Gastroesophageal sphincter (tissue), 4 donors: ENCODE measurements around the gene EPC1. TPM values are rescaled to one million over a fixed set of nuclear protein-coding genes. Genes with fewer than 3 reads are reported as not detected.

Source experiments
- ATAC-seq: fragments of 150-250 bp; one replicate; pipeline ENCODE4 v1.9.1; 2016; ENCODE audit warnings: mild to moderate bottlenecking, moderate library complexity
- H3K27ac ChIP-seq, 4 donors: fragments of 200-600 bp; sonication (generic) in 3 of 4; 1 replicate in 3 of 4; 2 replicates in 1 of 4; pipeline ENCODE4 v1.5.1; 2016 to 2019
- H3K27me3 ChIP-seq: fragments of 200-600 bp; sonication (generic); one replicate; pipeline ENCODE4 v1.5.1; 2019
- H3K36me3 ChIP-seq, 2 donors: fragments of 200-600 bp; sonication (generic); one replicate each; pipeline ENCODE4 v1.5.1; 2019; ENCODE audit warnings: control low read depth in 1 of 2
- H3K4me1 ChIP-seq, 3 donors: fragments of 200-600 bp; sonication (generic); 1 replicate in 2 of 3; 2 replicates in 1 of 3; pipeline ENCODE4 v1.5.1; 2016 to 2019; ENCODE audit warnings: control low read depth in 2 of 3
- H3K4me3 ChIP-seq, 2 donors: fragments of 200-600 bp; sonication (generic); one replicate each; pipeline ENCODE4 v1.5.1; 2019; ENCODE audit warnings: mild to moderate bottlenecking in 1 of 2, moderate library complexity in 1 of 2
- H3K9me3 ChIP-seq, 3 donors: fragments of 200-600 bp; sonication (generic); one replicate each; pipeline ENCODE4 v1.5.1; 2017 to 2019; ENCODE audit warnings: control low read depth in 2 of 3
- EP300 ChIP-seq: sonication (generic); formaldehyde crosslinking; IDR thresholded peaks from one replicate; pipeline ENCODE4 v1.6.1; 2017; ENCODE audit warnings: antibody characterized with exemption, mild to moderate bottlenecking
- POLR2A ChIP-seq, 2 donors: fragments of 450-650 bp; IDR thresholded peaks; one replicate each; pipeline ENCODE4 v1.6.1; 2017; ENCODE audit warnings: antibody characterized with exemption in 2 of 2, mild to moderate bottlenecking in 2 of 2, moderate library complexity in 1 of 2
- POLR2AphosphoS5 ChIP-seq: sonication (generic); formaldehyde crosslinking; IDR thresholded peaks from one replicate; pipeline ENCODE4 v1.6.1; 2017; ENCODE audit warnings: antibody characterized with exemption
- WGBS, 2 donors: methylation state at CpG; one replicate each; pipeline ENCODE4 v1.1.5; 2018; ENCODE audit warnings: low coverage in 1 of 2; 5-methylcytosine and 5-hydroxymethylcytosine counted together
- total RNA-seq, 4 donors: library from RNA; depleted of rRNA; stranded (reverse); fragments of >200 nt; gene quantifications; one replicate each; pipeline ENCODE4 v1.1.0, GENCODE V29; 2016
- TF ChIP-seq, protein P1 (sequence below), 4 experiments: fragments of 200-600 bp in 2 of 4; fragments of 450-650 bp in 2 of 4; sonication (generic) in 1 of 4; IDR thresholded peaks; one replicate each; pipeline ENCODE4 v1.5.1; 2017 to 2019; ENCODE audit warnings: antibody characterized with exemption in 4 of 4, mild to moderate bottlenecking in 2 of 4, moderate library complexity in 2 of 4

The EPC1 gene
- total RNA-seq, 4 donors from 2014 or later: 24.1 to 61.3 (median 32.3) TPM

DNA sequence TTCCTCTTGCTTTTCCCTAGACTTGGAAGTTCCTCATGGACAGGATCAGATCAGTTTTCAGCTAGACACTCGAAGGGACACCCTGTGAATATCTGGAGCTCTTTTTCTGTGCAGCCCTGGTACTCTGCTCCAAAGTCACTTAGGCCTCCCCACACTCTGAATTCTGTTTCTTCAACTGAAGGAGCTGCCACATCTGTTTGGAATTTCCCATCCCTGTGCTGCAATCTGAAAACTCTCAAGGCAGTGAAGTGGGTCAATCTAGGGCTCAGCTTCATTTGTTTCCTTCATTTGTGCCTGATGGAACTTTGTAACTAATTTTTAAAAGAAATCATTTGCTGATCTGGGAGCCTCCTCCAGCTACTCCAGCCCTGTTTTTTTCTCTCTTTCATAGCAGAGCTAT lies 9.6 kb downstream of the EPC1 start:
- H3K36me3 ChIP-seq: no peaks in the 10 kb centered on the region
- H3K4me3 ChIP-seq: no peak overlapping the region
- no peaks in the 10 kb centered on the region for H3K27me3 ChIP-seq
- TF ChIP-seq, protein P1, sequence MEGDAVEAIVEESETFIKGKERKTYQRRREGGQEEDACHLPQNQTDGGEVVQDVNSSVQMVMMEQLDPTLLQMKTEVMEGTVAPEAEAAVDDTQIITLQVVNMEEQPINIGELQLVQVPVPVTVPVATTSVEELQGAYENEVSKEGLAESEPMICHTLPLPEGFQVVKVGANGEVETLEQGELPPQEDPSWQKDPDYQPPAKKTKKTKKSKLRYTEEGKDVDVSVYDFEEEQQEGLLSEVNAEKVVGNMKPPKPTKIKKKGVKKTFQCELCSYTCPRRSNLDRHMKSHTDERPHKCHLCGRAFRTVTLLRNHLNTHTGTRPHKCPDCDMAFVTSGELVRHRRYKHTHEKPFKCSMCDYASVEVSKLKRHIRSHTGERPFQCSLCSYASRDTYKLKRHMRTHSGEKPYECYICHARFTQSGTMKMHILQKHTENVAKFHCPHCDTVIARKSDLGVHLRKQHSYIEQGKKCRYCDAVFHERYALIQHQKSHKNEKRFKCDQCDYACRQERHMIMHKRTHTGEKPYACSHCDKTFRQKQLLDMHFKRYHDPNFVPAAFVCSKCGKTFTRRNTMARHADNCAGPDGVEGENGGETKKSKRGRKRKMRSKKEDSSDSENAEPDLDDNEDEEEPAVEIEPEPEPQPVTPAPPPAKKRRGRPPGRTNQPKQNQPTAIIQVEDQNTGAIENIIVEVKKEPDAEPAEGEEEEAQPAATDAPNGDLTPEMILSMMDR (IDR thresholded peaks at IDR 0.05): no peak
- TF ChIP-seq POLR2AphosphoS5 (no peak), POLR2A (IDR thresholded peaks at IDR 0.05) (no peak), EP300 (no peak)
- H3K9me3 ChIP-seq: no peaks in the 10 kb centered on the region
- WGBS, 2 donors: 50% methylated on average over 1 of the region's 1 CpG; no CpG with 5 or more reads in 1 of the 2 donors
- peaks cover 40 to 100% (median 60%) of the 10 kb centered on the region in 3 donors for H3K4me1 ChIP-seq
- no peak overlapping the region for H3K27ac ChIP-seq
- no peak for ATAC-seq

DNA sequence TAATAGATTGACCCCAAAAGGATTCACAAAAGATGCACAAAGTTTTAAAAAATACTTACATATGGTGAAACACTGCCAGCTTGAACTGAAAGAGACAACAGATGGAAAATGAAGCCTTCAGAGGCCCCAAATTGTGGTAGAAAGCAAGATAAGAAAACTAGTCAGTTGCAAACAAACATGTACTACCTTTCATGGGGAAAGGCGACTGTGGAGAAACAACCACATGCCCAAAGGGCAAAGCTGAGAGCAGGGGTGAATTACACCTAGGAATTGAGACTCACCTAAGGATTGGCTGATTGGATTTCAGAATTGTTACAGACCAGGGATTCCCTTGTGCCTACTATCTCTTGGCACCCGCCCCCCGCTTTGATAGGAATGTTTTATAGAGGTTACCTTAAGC lies 13.1 kb downstream of the EPC1 start:
- 71 to 82% methylated on average over 1 to 3 of the region's 3 CpGs for WGBS, 2 donors
- Histone ChIP-seq H3K36me3 (no peaks in the 10 kb centered on the region), H3K27ac (no peak overlapping the region), H3K27me3 (no peaks in the 10 kb centered on the region), H3K4me3 (no peak overlapping the region), H3K4me1 (peaks cover 44 to 100% (median 55%) of the 10 kb centered on the region in 3 donors), H3K9me3 (no peaks in the 10 kb centered on the region)
- ATAC-seq: no peak
- TF ChIP-seq EP300 (no peak), POLR2A (IDR thresholded peaks at IDR 0.05) (no peak), POLR2AphosphoS5 (no peak)
- TF ChIP-seq, protein P1 (IDR thresholded peaks at IDR 0.05): no peak

- H3K4me3 ChIP-seq: no peak overlapping the region
- H3K36me3 ChIP-seq: no peaks in the 10 kb centered on the region
- H3K9me3 ChIP-seq: no peaks in the 10 kb centered on the region
- TF ChIP-seq POLR2AphosphoS5 (no peak), POLR2A (IDR thresholded peaks at IDR 0.05) (peak in 1 of 2 donors; percentile 18)
- no peak for ATAC-seq
- WGBS, 2 donors: 15 to 38% methylated on average over 2 to 3 of the region's 3 CpGs
- peaks cover 47 to 100% (median 50%) of the 10 kb centered on the region in 3 donors for H3K4me1 ChIP-seq
- H3K27ac ChIP-seq: peak overlapping the region in 1 of 4 donors; percentile 31
- H3K27me3 ChIP-seq: no peaks in the 10 kb centered on the region
These were observed 14.6 kb downstream of the EPC1 start for GRCh38 chr10:32332299-32332750.

DNA sequence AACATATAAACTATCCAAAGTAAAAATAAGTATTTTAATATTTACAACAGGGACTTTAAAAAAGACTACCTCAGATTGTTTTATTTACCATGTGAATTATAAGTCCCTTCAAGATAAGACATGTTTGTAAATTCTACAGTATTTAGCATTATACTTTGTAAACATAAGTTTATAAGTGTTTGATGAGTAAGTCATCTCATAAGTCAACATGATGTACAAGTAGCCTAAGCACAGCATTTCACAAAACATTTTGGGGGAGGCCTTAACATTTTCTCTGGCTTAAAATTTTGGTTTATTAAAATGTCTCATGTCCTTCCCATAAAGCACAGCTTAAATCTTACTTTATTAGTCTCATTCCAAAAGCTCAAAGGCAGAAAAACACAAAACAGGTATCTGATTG lies 15.4 kb downstream of the EPC1 start:
- TF ChIP-seq EP300 (no peak), POLR2A (IDR thresholded peaks at IDR 0.05) (no peak), POLR2AphosphoS5 (no peak)
- TF ChIP-seq, protein P1 (IDR thresholded peaks at IDR 0.05): no peak
- peak overlapping the region in 1 of 4 donors; percentile 31 for H3K27ac ChIP-seq

DNA sequence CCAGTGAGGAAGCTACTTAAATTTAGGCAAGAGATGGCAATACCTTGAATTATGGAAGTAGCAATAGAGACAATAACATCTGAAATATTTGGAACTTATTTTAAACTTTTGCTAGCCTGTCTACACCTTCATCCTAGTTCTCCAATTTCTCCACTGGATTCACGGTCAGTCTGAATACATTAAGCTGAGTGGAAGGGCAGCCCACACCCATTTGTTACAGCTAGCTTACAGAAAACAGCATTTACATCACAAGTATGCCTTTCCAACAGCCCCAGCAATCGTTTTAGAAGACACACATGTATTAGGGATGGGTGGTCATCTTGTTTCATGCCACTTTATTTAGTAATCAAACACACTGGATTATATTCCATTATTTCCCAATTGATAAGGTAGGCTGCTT lies 16.7 kb downstream of the EPC1 start:
- no peak for ATAC-seq
- no peak overlapping the region for H3K4me3 ChIP-seq
- no peaks in the 10 kb centered on the region for H3K36me3 ChIP-seq
- no peaks in the 10 kb centered on the region for H3K9me3 ChIP-seq
- H3K27ac ChIP-seq: no peak overlapping the region
- H3K4me1 ChIP-seq: peaks cover 46 to 100% (median 55%) of the 10 kb centered on the region in 3 donors
- no peak for TF ChIP-seq POLR2AphosphoS5
- no peak for TF ChIP-seq EP300
- WGBS, 2 donors: 32 to 43% methylated on average over 2 of the region's 2 CpGs
- H3K27me3 ChIP-seq: no peaks in the 10 kb centered on the region

More for the DNA sequence above, 15.4 kb downstream of the EPC1 start:
- Histone ChIP-seq H3K36me3 (no peaks in the 10 kb centered on the region), H3K4me1 (peaks cover 44 to 100% (median 51%) of the 10 kb centered on the region in 3 donors), H3K4me3 (no peak overlapping the region), H3K9me3 (no peaks in the 10 kb centered on the region), H3K27me3 (no peaks in the 10 kb centered on the region)
- ATAC-seq: no peak

- Histone ChIP-seq H3K27me3 (no peaks in the 10 kb centered on the region), H3K36me3 (no peaks in the 10 kb centered on the region), H3K9me3 (no peaks in the 10 kb centered on the region), H3K4me3 (no peak overlapping the region), H3K27ac (no peak overlapping the region), H3K4me1 (peaks cover 44 to 100% (median 51%) of the 10 kb centered on the region in 3 donors)
- WGBS, 2 donors: no CpG with 5 or more reads among the region's 1 CpG
- no peak for TF ChIP-seq POLR2A (IDR thresholded peaks at IDR 0.05)
- no peak for TF ChIP-seq POLR2AphosphoS5
- TF ChIP-seq, protein P1 (IDR thresholded peaks at IDR 0.05): no peak
- TF ChIP-seq EP300: no peak
- ATAC-seq: no peak
These were observed 17.9 kb downstream of the EPC1 start for GRCh38 chr10:32329061-32329460.
